Liver (tissue), 9 donors: ENCODE measurements around the gene GOSR2. TPM values are rescaled to one million over a fixed set of nuclear protein-coding genes. Genes with fewer than 3 reads are reported as not detected.
A peak's percentile ranks its signal among the peaks of the same experiment; 100 is the strongest.

ENCODE experiments used
- DNase-seq: peaks from one replicate; pipeline ENCODE4 v3.0.0-alpha.2; 2017; ENCODE audit warnings: low spot score
- H3K27ac ChIP-seq, 2 donors: one replicate each; pipeline ENCODE4 v1.7.0; 2013; ENCODE audit warnings: inconsistent platforms in 2 of 2, low read length in 2 of 2, control low read depth in 1 of 2, low read depth in 1 of 2, mild to moderate bottlenecking in 1 of 2
- H3K27me3 ChIP-seq, 4 donors: one replicate each; pipeline versions ENCODE4 v1.6.1 to v1.7.0; 2013; ENCODE audit warnings: low read length in 3 of 4, inconsistent platforms in 1 of 4, mild to moderate bottlenecking in 1 of 4, moderate library complexity in 1 of 4; ENCODE audit not compliant: control insufficient read depth in 4 of 4, insufficient read depth in 4 of 4
- H3K36me3 ChIP-seq, 4 donors: one replicate each; pipeline versions ENCODE4 v1.6.1 to v1.7.0; 2013; ENCODE audit warnings: low read length in 3 of 4, mild to moderate bottlenecking in 3 of 4, low read depth in 1 of 4, moderate library complexity in 1 of 4; ENCODE audit not compliant: control insufficient read depth in 4 of 4, insufficient read depth in 3 of 4
- H3K4me1 ChIP-seq, 4 donors: one replicate each; pipeline versions ENCODE4 v1.6.1 to v1.7.0; 2013; ENCODE audit warnings: low read length in 3 of 4, mild to moderate bottlenecking in 3 of 4, moderate library complexity in 1 of 4; ENCODE audit not compliant: control insufficient read depth in 4 of 4, insufficient read depth in 4 of 4
- H3K4me3 ChIP-seq, 3 donors: one replicate each; pipeline versions ENCODE4 v1.6.1 to v1.7.0; 2013; ENCODE audit warnings: low read length in 3 of 3, control low read depth in 1 of 3, low read depth in 1 of 3, mild to moderate bottlenecking in 1 of 3
- H3K9ac ChIP-seq, 2 donors: one replicate each; pipeline ENCODE4 v1.7.0; 2013; ENCODE audit warnings: low read length in 2 of 2, mild to moderate bottlenecking in 2 of 2, moderate library complexity in 2 of 2, control low read depth in 1 of 2, low read depth in 1 of 2
- H3K9me3 ChIP-seq, 4 donors: one replicate each; pipeline versions ENCODE4 v1.6.1 to v1.7.0; 2013; ENCODE audit warnings: low read length in 3 of 4; ENCODE audit not compliant: control insufficient read depth in 4 of 4
- EGR1 ChIP-seq, 2 donors: IDR thresholded peaks; 2 replicates each; pipeline ENCODE4 v1.6.1; 2016 to 2018; ENCODE audit warnings: antibody characterized with exemption in 2 of 2, low read depth in 2 of 2
- FOXA1 ChIP-seq: IDR thresholded peaks from 2 replicates; pipeline ENCODE4 v1.6.1; 2016; ENCODE audit warnings: antibody characterized with exemption
- FOXA2 ChIP-seq: IDR thresholded peaks from 2 replicates; pipeline ENCODE4 v1.6.1; 2016; ENCODE audit warnings: antibody characterized with exemption
- GABPA ChIP-seq, 2 donors: IDR thresholded peaks in 1 of 2; conservative IDR thresholded peaks in 1 of 2; 2 replicates each; pipeline ENCODE4 v1.6.1; 2016; ENCODE audit warnings: antibody characterized with exemption in 2 of 2, mild to moderate bottlenecking in 1 of 2, moderate library complexity in 1 of 2
- HNF4A ChIP-seq, 2 donors: conservative IDR thresholded peaks; 2 replicates each; pipeline ENCODE4 v1.6.1; 2016; ENCODE audit warnings: antibody characterized with exemption in 2 of 2, mild to moderate bottlenecking in 2 of 2
- HNF4G ChIP-seq: IDR thresholded peaks from 2 replicates; pipeline ENCODE4 v1.6.1; 2016; ENCODE audit warnings: antibody characterized with exemption
- JUND ChIP-seq, 2 donors: IDR thresholded peaks; 2 replicates each; pipeline ENCODE4 v1.6.1; 2016; ENCODE audit warnings: antibody characterized with exemption in 2 of 2
- NR2F2 ChIP-seq: IDR thresholded peaks from 2 replicates; pipeline ENCODE4 v1.6.1; 2016; ENCODE audit warnings: antibody characterized with exemption
- RAD21 ChIP-seq, 2 donors: IDR thresholded peaks; 2 replicates each; pipeline ENCODE4 v1.6.1; 2016; ENCODE audit warnings: antibody characterized with exemption in 2 of 2, mild to moderate bottlenecking in 2 of 2
- RXRA ChIP-seq, 2 donors: IDR thresholded peaks; 2 replicates each; pipeline ENCODE4 v1.6.1; 2017 to 2018; ENCODE audit warnings: antibody characterized with exemption in 2 of 2, mild to moderate bottlenecking in 1 of 2
- SP1 ChIP-seq: IDR thresholded peaks from 2 replicates; pipeline ENCODE4 v1.6.1; 2018; ENCODE audit warnings: antibody characterized with exemption, mild to moderate bottlenecking
- TAF1 ChIP-seq: conservative IDR thresholded peaks from 2 replicates; pipeline ENCODE4 v1.6.1; 2016; ENCODE audit warnings: antibody characterized with exemption, mild to moderate bottlenecking
- YY1 ChIP-seq: IDR thresholded peaks from 2 replicates; pipeline ENCODE4 v1.6.1; 2016; ENCODE audit warnings: antibody characterized with exemption, mild to moderate bottlenecking
- WGBS: extraction: QIAGEN DNeasy Blood & Tissue Kit; methylation state at CpG from one replicate; pipeline ENCODE4 v1.1.7; 2013; 5-methylcytosine and 5-hydroxymethylcytosine counted together
- polyA plus RNA-seq, 2 donors: library from polyadenylated mRNA; stranded (reverse) in 1 of 2; unstranded in 1 of 2; fragments of 200-250 nt in 1 of 2; fragments of >200 nt in 1 of 2; fragmentation: Nextera tagmentation in 1 of 2; extraction: Ambion mirVana in 1 of 2; gene quantifications; one replicate each; pipeline versions ENCODE4 v1.2.1 to v1.2.3, GENCODE V29; 2013 to 2015
- total RNA-seq, 2 donors: library from RNA; depleted of rRNA; stranded (reverse); fragments of >200 nt; gene quantifications; one replicate each; pipeline ENCODE4 v1.2.3, GENCODE V29; 2014
- TF ChIP-seq, protein P1 (sequence below): IDR thresholded peaks from 2 replicates; pipeline ENCODE4 v1.6.1; 2016; ENCODE audit warnings: antibody characterized with exemption
- TF ChIP-seq, protein P2 (sequence below): IDR thresholded peaks from 2 replicates; pipeline ENCODE4 v1.6.1; 2016; ENCODE audit warnings: antibody characterized with exemption
- TF ChIP-seq, protein P3 (sequence below): IDR thresholded peaks from 2 replicates; pipeline ENCODE4 v1.6.1; 2016; ENCODE audit warnings: antibody characterized with exemption
- TF ChIP-seq, protein P4 (sequence below): IDR thresholded peaks from 2 replicates; pipeline ENCODE4 v1.6.1; 2016; ENCODE audit warnings: antibody characterized with exemption, mild to moderate bottlenecking
- TF ChIP-seq, protein P5 (sequence below): fragments of 150-350 bp; IDR thresholded peaks from 2 replicates; pipeline ENCODE4 v1.5.1; 2017; ENCODE audit warnings: improper control_type of control experiment, low read depth, low read length; ENCODE audit not compliant: missing input control
- donor health status: healthy.
- donor health status: healthy.
- donor health status: healthy.
- donor health status: healthy.
- donor health status: healthy.

GOSR2 gene
- total and polyA plus RNA-seq, 4 donors, result 19.9 to 43.8 (median 21.0) TPM

DNA sequence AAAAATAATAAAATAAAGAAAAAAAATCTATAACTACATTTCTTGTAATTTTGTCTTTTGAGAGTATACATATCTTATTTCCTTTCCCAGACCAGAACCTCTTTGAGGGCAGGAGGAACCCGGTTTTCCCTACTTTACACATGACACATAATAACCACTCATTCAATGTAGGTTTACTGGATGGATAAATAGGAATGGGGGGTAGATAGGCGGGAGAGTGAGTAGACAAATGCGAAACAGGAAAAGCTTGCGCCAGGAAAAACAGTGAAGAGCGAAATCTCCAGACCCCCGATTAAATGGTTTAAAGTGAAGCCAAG lies 515 bp upstream of the GOSR2 start:
- H3K27ac ChIP-seq, result peak overlapping the region; percentile 89 to 92
- TF ChIP-seq, protein P1, sequence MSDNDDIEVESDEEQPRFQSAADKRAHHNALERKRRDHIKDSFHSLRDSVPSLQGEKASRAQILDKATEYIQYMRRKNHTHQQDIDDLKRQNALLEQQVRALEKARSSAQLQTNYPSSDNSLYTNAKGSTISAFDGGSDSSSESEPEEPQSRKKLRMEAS, result no peak
- TF ChIP-seq HNF4A (conservative IDR thresholded peaks at IDR 0.05) (no peak), FOXA2 (no peak), NR2F2 (no peak), EGR1 (IDR thresholded peaks at IDR 0.05; ENCODE audit: low read depth in 2 of 2) (peak in 1 of 2 donors; percentile 2)
- no peak for DNase-seq
- H3K4me3 ChIP-seq, result peak overlapping the region; percentile 95 to 100 (median 97)
- peak overlapping the region; percentile 91 to 99 for H3K9ac ChIP-seq
- H3K36me3 ChIP-seq, result no peaks in the 10 kb centered on the region
- H3K4me1 ChIP-seq, result peaks cover 16 to 31% (median 24%) of the 10 kb centered on the region in 4 donors
- under 1% methylated on average over 6 of the region's 6 CpGs for WGBS
- H3K9me3 ChIP-seq, result no peaks in the 10 kb centered on the region
- no peaks in the 10 kb centered on the region for H3K27me3 ChIP-seq

DNA sequence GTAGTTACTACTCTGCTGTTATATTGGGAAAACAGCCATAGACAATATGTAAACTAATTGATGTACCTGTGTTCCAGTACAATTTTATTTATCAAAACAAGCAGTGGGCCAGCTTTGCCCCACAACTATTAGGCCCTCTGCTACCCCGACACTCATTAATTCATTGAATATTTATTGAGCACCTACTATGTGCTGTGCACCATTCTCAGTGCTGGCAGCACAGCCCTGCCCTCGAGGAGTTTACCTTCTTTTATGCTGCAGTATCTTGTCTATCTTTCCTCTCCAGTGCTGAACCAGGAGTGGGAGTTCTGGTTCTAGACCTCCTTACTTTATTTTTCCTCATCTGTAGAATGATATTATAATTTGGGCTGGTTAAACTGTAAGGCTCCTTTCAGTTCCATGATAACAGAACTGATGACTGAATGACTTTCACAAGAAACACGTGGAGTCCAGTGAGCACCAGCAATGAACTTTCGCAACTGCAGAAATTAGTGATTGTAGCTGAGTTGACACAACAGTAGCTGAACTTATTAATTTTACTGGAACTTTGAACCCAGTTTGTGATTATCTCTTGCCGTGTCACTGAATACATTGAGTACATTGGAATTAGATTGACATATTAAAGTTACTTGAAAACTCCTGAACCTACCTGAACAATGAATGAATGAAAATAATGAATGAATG lies 2.4 kb downstream of the GOSR2 start:
- WGBS, result 49% methylated on average over 5 of the region's 5 CpGs
- no peak for DNase-seq

More for the DNA sequence above, 2.4 kb downstream of the GOSR2 start:
- Histone ChIP-seq H3K27ac (peak overlapping the region in 1 of 2 donors; percentile 50), H3K4me3 (no peak overlapping the region), H3K9ac (no peak overlapping the region), H3K4me1 (peaks cover 16 to 35% (median 26%) of the 10 kb centered on the region in 4 donors), H3K27me3 (no peaks in the 10 kb centered on the region), H3K36me3 (peaks cover 0 to 10% (median 7%) of the 10 kb centered on the region in 4 donors), H3K9me3 (no peaks in the 10 kb centered on the region)
- TF ChIP-seq FOXA2 (no peak), TAF1 (no peak), NR2F2 (no peak), FOXA1 (no peak), JUND (IDR thresholded peaks at IDR 0.05) (peak in 1 of 2 donors; percentile 13), SP1 (no peak), RXRA (IDR thresholded peaks at IDR 0.05) (peak in 1 of 2 donors; percentile 45), GABPA (IDR thresholded peaks at IDR 0.05 in 1 of 2, conservative IDR thresholded peaks at IDR 0.05 in 1 of 2) (peak in 1 of 2 donors; percentile 40), HNF4G (no peak), EGR1 (IDR thresholded peaks at IDR 0.05; ENCODE audit: low read depth in 2 of 2) (no peak), HNF4A (conservative IDR thresholded peaks at IDR 0.05) (peak; percentile 14 to 68), YY1 (no peak), RAD21 (IDR thresholded peaks at IDR 0.05) (no peak)
- TF ChIP-seq, protein P1, result peak; percentile 38
- TF ChIP-seq, protein P2, sequence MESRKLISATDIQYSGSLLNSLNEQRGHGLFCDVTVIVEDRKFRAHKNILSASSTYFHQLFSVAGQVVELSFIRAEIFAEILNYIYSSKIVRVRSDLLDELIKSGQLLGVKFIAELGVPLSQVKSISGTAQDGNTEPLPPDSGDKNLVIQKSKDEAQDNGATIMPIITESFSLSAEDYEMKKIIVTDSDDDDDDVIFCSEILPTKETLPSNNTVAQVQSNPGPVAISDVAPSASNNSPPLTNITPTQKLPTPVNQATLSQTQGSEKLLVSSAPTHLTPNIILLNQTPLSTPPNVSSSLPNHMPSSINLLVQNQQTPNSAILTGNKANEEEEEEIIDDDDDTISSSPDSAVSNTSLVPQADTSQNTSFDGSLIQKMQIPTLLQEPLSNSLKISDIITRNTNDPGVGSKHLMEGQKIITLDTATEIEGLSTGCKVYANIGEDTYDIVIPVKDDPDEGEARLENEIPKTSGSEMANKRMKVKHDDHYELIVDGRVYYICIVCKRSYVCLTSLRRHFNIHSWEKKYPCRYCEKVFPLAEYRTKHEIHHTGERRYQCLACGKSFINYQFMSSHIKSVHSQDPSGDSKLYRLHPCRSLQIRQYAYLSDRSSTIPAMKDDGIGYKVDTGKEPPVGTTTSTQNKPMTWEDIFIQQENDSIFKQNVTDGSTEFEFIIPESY, result no peak
- TF ChIP-seq, protein P3, sequence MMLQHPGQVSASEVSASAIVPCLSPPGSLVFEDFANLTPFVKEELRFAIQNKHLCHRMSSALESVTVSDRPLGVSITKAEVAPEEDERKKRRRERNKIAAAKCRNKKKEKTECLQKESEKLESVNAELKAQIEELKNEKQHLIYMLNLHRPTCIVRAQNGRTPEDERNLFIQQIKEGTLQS, result no peak
- TF ChIP-seq, protein P4, sequence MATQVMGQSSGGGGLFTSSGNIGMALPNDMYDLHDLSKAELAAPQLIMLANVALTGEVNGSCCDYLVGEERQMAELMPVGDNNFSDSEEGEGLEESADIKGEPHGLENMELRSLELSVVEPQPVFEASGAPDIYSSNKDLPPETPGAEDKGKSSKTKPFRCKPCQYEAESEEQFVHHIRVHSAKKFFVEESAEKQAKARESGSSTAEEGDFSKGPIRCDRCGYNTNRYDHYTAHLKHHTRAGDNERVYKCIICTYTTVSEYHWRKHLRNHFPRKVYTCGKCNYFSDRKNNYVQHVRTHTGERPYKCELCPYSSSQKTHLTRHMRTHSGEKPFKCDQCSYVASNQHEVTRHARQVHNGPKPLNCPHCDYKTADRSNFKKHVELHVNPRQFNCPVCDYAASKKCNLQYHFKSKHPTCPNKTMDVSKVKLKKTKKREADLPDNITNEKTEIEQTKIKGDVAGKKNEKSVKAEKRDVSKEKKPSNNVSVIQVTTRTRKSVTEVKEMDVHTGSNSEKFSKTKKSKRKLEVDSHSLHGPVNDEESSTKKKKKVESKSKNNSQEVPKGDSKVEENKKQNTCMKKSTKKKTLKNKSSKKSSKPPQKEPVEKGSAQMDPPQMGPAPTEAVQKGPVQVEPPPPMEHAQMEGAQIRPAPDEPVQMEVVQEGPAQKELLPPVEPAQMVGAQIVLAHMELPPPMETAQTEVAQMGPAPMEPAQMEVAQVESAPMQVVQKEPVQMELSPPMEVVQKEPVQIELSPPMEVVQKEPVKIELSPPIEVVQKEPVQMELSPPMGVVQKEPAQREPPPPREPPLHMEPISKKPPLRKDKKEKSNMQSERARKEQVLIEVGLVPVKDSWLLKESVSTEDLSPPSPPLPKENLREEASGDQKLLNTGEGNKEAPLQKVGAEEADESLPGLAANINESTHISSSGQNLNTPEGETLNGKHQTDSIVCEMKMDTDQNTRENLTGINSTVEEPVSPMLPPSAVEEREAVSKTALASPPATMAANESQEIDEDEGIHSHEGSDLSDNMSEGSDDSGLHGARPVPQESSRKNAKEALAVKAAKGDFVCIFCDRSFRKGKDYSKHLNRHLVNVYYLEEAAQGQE, result no peak
- TF ChIP-seq, protein P5, sequence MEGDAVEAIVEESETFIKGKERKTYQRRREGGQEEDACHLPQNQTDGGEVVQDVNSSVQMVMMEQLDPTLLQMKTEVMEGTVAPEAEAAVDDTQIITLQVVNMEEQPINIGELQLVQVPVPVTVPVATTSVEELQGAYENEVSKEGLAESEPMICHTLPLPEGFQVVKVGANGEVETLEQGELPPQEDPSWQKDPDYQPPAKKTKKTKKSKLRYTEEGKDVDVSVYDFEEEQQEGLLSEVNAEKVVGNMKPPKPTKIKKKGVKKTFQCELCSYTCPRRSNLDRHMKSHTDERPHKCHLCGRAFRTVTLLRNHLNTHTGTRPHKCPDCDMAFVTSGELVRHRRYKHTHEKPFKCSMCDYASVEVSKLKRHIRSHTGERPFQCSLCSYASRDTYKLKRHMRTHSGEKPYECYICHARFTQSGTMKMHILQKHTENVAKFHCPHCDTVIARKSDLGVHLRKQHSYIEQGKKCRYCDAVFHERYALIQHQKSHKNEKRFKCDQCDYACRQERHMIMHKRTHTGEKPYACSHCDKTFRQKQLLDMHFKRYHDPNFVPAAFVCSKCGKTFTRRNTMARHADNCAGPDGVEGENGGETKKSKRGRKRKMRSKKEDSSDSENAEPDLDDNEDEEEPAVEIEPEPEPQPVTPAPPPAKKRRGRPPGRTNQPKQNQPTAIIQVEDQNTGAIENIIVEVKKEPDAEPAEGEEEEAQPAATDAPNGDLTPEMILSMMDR, result no peak
